ENCODE measurements around the gene MAP3K5.

DNA sequence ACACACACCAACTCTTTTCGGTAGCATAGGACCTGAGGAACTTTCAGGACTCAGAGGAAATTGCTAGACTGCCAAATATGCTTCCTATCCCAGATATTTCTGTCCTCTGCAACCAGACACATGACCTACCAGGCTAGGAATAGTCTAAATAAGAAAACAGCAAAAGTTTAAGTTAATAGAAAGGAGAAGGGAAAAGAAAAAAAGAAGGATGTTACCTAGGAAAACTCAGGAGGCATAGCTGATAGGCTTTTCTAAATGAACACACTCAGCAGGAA, 74.6 kb downstream of the MAP3K5 start:
- TF ChIP-seq, protein P1, sequence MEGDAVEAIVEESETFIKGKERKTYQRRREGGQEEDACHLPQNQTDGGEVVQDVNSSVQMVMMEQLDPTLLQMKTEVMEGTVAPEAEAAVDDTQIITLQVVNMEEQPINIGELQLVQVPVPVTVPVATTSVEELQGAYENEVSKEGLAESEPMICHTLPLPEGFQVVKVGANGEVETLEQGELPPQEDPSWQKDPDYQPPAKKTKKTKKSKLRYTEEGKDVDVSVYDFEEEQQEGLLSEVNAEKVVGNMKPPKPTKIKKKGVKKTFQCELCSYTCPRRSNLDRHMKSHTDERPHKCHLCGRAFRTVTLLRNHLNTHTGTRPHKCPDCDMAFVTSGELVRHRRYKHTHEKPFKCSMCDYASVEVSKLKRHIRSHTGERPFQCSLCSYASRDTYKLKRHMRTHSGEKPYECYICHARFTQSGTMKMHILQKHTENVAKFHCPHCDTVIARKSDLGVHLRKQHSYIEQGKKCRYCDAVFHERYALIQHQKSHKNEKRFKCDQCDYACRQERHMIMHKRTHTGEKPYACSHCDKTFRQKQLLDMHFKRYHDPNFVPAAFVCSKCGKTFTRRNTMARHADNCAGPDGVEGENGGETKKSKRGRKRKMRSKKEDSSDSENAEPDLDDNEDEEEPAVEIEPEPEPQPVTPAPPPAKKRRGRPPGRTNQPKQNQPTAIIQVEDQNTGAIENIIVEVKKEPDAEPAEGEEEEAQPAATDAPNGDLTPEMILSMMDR (IDR thresholded peaks at IDR 0.05), result no peak
- no peak for TF ChIP-seq EZH2 (IDR thresholded peaks at IDR 0.05)
- TF ChIP-seq EZH2phosphoT487 (IDR thresholded peaks at IDR 0.05), result no peak
